Panc1 (cell line): ENCODE data around the gene GRAMD1B. TPM values are rescaled to one million over a fixed set of nuclear protein-coding genes. Genes with fewer than 3 reads are reported as not detected.

Source experiments
- ATAC-seq: fragments of 200-7000 bp; cut with Tn5 transposase; 2 replicates; pipeline ENCODE4 v1.9.1; 2020; ENCODE audit warnings: mild to moderate bottlenecking, moderate library complexity
- BruUV-seq: library from RNA; stranded (reverse); fragments of 400-500 nt; replicated peaks from 2 replicates; lab custom pipeline; 2021; lab: Mats Ljungman, UMichigan
- CTCF ChIA-PET: fragments of 300-600 bp; sonication (Branson Sonifier 250); formaldehyde crosslinking; loops from one replicate; lab custom pipeline; 2022; ENCODE audit warnings: antibody characterized with exemption; lab: Charles Lee
- POLR2A ChIA-PET: fragments of 300-600 bp; sonication (Branson Sonifier 250); formaldehyde crosslinking; loops from one replicate; lab custom pipeline; 2022; ENCODE audit warnings: antibody characterized with exemption; lab: Charles Lee
- DNase-seq: peaks from one replicate; pipeline ENCODE4 v3.0.0-alpha.2; 2010; ENCODE audit warnings: low read depth, low spot score
- H3K27ac ChIP-seq: 2 replicates; pipeline ENCODE4 v1.5.1; 2011; ENCODE audit warnings: mild to moderate bottlenecking, low read length, inconsistent platforms
- H3K27me3 ChIP-seq: fragments of 200-500 bp; sonication (Bioruptor generic); 2 replicates; pipeline ENCODE4 v1.6.0; 2014; ENCODE audit warnings: low read length, inconsistent platforms; ENCODE audit not compliant: control insufficient read depth, insufficient read depth
- H3K36me3 ChIP-seq: fragments of 200-500 bp; sonication (Bioruptor generic); 2 replicates; pipeline ENCODE4 v1.5.1; 2014; ENCODE audit warnings: inconsistent platforms, mild to moderate bottlenecking, low read length, moderate library complexity; ENCODE audit not compliant: control insufficient read depth, insufficient read depth
- H3K4me1 ChIP-seq: 2 replicates; pipeline ENCODE4 v1.5.1; 2011; ENCODE audit warnings: inconsistent platforms, mild to moderate bottlenecking, low read length, moderate library complexity; ENCODE audit not compliant: control insufficient read depth, insufficient read depth
- H3K4me3 ChIP-seq, 2 experiments: 2 replicates each; pipeline ENCODE4 v1.5.1; 2011 to 2012; ENCODE audit warnings: low read depth in 2 of 2, low read length in 2 of 2, mild to moderate bottlenecking in 2 of 2, inconsistent platforms in 1 of 2, moderate library complexity in 1 of 2
- H3K9me3 ChIP-seq: fragments of 200-500 bp; sonication (Bioruptor generic); 2 replicates; pipeline ENCODE4 v1.5.1; 2014; ENCODE audit warnings: low read depth, mild to moderate bottlenecking, inconsistent platforms, low read length, moderate library complexity; ENCODE audit not compliant: control insufficient read depth, insufficient read depth
- POLR2AphosphoS5 ChIP-seq: IDR thresholded peaks from 2 replicates; pipeline ENCODE4 v1.6.1; 2012; ENCODE audit warnings: mild to moderate bottlenecking, low read depth, low read length, moderate library complexity
- SIN3A ChIP-seq: IDR thresholded peaks from 2 replicates; pipeline ENCODE4 v1.6.1; 2012; ENCODE audit warnings: low read depth, mild to moderate bottlenecking, low read length, moderate library complexity, borderline replicate concordance; ENCODE audit not compliant: insufficient read depth
- TCF7L2 ChIP-seq: IDR thresholded peaks from 2 replicates; pipeline ENCODE4 v1.6.1; 2011; ENCODE audit warnings: mild to moderate bottlenecking, low read depth, low read length, inconsistent platforms
- in situ Hi-C: cut with HindIII; loops from 2 replicates; pipeline ENCODE4 v1.10.0; 2016; ENCODE audit warnings: low sequenced_read_pairs, low pct_unique_long_range_greater_than_20kb
- intact Hi-C: fragments of 100-400 bp; cut with micrococcal nuclease; formaldehyde crosslinking; loops from one replicate; pipeline ENCODE4 v1.10.0; 2022; ENCODE audit not compliant: unreplicated experiment
- microRNA-seq: library from miRNA; unstranded; fragments of <30 nt; microRNA quantifications from one replicate; pipeline ENCODE4 v1.1.0, GENCODE V29; 2020; ENCODE audit not compliant: unreplicated experiment
- total RNA-seq: library from RNA; stranded (reverse); gene quantifications from one replicate; pipeline ENCODE4 v1.2.1, GENCODE V29; 2021; ENCODE audit not compliant: unreplicated experiment
- TF ChIP-seq, protein P1 (sequence below), 2 experiments: IDR thresholded peaks; 2 replicates each; pipeline ENCODE4 v1.6.1; 2011 to 2012; ENCODE audit warnings: low read depth in 2 of 2, control low read depth in 1 of 2, low read length in 1 of 2, mild to moderate bottlenecking in 1 of 2, moderate library complexity in 1 of 2; ENCODE audit not compliant: insufficient read depth in 1 of 2
- TF ChIP-seq, protein P2 (sequence below): fragments of 450-650 bp; IDR thresholded peaks from 2 replicates; pipeline ENCODE4 v1.5.1; 2017; ENCODE audit warnings: mild to moderate bottlenecking

Gene GRAMD1B
- total RNA-seq, 1 experiment from 2014 or later: 0.46 TPM

DNA sequence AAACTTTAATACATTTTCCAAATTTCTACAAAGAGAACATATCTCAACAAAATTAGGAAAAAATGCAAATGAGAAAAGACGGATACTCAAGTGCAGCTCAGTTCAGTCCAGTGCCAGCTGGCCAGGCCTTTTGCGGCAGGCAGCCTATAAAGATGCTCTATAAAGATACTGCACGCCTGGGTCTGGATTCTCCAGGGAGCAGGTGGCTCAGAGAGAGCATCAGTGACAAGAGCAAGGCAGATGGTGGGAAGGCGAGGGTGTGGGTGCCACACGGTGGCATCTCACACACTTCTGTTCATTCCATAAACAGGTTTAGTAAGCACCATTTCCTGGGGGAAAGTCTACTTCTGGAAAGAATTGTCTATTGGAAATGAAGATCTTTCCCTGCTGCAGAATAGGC is 242.5 kb downstream of the GRAMD1B start:
- DNase-seq (no peak), ATAC-seq (peak; percentile 26; the same call in 1 of the 2 replicates)
- H3K4me1 ChIP-seq: no peaks in the 10 kb centered on the region
- intact Hi-C loops: no loop called here
- ChIA-PET POLR2A (no interaction called here), CTCF (interaction anchor here (1.1 kb wide), 1 partner anchor 92 kb away, joined by 5 read pairs; no protein-coding TSS in a partner anchor)
- no peaks in the 10 kb centered on the region for H3K9me3 ChIP-seq
- H3K36me3 ChIP-seq: no peaks in the 10 kb centered on the region
- no TSS peak for BruUV-seq
- peaks cover 6% of the 10 kb centered on the region for H3K27me3 ChIP-seq
- no peak overlapping the region for H3K4me3 ChIP-seq
- TF ChIP-seq, protein P1, sequence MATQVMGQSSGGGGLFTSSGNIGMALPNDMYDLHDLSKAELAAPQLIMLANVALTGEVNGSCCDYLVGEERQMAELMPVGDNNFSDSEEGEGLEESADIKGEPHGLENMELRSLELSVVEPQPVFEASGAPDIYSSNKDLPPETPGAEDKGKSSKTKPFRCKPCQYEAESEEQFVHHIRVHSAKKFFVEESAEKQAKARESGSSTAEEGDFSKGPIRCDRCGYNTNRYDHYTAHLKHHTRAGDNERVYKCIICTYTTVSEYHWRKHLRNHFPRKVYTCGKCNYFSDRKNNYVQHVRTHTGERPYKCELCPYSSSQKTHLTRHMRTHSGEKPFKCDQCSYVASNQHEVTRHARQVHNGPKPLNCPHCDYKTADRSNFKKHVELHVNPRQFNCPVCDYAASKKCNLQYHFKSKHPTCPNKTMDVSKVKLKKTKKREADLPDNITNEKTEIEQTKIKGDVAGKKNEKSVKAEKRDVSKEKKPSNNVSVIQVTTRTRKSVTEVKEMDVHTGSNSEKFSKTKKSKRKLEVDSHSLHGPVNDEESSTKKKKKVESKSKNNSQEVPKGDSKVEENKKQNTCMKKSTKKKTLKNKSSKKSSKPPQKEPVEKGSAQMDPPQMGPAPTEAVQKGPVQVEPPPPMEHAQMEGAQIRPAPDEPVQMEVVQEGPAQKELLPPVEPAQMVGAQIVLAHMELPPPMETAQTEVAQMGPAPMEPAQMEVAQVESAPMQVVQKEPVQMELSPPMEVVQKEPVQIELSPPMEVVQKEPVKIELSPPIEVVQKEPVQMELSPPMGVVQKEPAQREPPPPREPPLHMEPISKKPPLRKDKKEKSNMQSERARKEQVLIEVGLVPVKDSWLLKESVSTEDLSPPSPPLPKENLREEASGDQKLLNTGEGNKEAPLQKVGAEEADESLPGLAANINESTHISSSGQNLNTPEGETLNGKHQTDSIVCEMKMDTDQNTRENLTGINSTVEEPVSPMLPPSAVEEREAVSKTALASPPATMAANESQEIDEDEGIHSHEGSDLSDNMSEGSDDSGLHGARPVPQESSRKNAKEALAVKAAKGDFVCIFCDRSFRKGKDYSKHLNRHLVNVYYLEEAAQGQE (IDR thresholded peaks at IDR 0.05; ENCODE audit: insufficient read depth in 1 of 2, low read depth in 2 of 2, low read length in 1 of 2): no peak
- TF ChIP-seq POLR2AphosphoS5 (no peak), SIN3A (no peak), TCF7L2 (no peak)
- TF ChIP-seq, protein P2, sequence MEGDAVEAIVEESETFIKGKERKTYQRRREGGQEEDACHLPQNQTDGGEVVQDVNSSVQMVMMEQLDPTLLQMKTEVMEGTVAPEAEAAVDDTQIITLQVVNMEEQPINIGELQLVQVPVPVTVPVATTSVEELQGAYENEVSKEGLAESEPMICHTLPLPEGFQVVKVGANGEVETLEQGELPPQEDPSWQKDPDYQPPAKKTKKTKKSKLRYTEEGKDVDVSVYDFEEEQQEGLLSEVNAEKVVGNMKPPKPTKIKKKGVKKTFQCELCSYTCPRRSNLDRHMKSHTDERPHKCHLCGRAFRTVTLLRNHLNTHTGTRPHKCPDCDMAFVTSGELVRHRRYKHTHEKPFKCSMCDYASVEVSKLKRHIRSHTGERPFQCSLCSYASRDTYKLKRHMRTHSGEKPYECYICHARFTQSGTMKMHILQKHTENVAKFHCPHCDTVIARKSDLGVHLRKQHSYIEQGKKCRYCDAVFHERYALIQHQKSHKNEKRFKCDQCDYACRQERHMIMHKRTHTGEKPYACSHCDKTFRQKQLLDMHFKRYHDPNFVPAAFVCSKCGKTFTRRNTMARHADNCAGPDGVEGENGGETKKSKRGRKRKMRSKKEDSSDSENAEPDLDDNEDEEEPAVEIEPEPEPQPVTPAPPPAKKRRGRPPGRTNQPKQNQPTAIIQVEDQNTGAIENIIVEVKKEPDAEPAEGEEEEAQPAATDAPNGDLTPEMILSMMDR: no peak
- H3K27ac ChIP-seq: no peak overlapping the region
- in situ Hi-C loops: no loop called here

DNA sequence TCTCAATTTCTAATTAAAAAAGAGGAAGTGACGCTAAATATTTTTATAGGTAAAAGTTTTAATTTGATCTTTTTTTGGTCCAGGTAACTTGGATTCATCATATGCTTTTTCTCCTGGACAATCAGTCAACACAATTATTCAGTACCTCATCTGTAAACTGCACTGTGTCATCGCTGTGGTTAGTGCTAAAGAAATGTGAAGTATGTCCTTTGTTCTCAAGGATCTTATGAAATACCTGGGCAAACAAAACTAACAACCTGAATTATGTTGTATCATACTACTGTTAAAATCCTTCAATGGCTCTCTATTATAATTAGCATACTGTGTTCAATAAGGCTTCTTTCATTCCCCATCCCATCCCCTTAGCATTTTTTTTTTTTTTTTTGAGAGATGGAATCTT is 244.2 kb downstream of the GRAMD1B start:
- DNase-seq (no peak), ATAC-seq (no peak)
- no peak for TF ChIP-seq SIN3A
- TF ChIP-seq, protein P1 (IDR thresholded peaks at IDR 0.05; ENCODE audit: insufficient read depth in 1 of 2, low read depth in 2 of 2, low read length in 1 of 2): no peak
- no peak for TF ChIP-seq TCF7L2
- no peak for TF ChIP-seq POLR2AphosphoS5
- TF ChIP-seq, protein P2: no peak
- in situ Hi-C loops (no loop called here), intact Hi-C loops (no loop called here)
- Histone ChIP-seq H3K4me3 (no peak overlapping the region), H3K36me3 (no peaks in the 10 kb centered on the region), H3K27me3 (peaks cover 6% of the 10 kb centered on the region), H3K9me3 (no peaks in the 10 kb centered on the region), H3K27ac (no peak overlapping the region), H3K4me1 (no peaks in the 10 kb centered on the region)
- CTCF ChIA-PET: no interaction called here
- no TSS peak for BruUV-seq
- POLR2A ChIA-PET: no interaction called here

Small RNAs within 50 kb of the gene (microRNA-seq; reads per million reads assigned to microRNA genes)
- gene MIR4493: not detected

Other genes starting within 250 kb of the GRAMD1B start
- gene CLMP, start 235.0 kb upstream of the GRAMD1B start, total RNA-seq: 1.5 TPM
- 0.10 TPM for gene SCN3B, start 224.4 kb downstream of the GRAMD1B start, total RNA-seq